Superior temporal gyrus (tissue), 1 donor: ENCODE results near the gene RBFOX2.
A peak's percentile ranks its signal among the peaks of the same experiment; 100 is the strongest.

Experiments used
- DNase-seq: peaks from one replicate; pipeline ENCODE4 v3.0.0-alpha.2; 2016; ENCODE audit errors: extremely low spot score

The RBFOX2 gene

DNA sequence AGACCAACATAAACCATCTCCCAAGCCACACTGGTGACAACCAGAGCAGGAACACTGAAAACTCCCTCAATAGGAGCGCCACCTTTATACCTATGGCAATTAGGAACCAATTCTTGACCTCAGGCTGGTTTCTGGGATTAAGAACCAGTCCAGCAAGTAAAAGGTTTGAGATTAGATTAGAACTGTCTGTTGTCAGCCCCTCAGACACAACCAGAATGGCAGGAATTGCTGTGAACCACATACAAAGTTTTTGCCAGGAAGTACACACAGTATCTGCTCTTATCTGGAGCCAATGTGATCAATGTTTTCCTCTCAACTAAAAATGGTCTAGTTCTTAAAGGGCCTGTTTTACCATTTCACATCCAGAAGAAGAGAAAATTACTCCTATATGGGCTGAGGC lies 55.2 kb downstream of the RBFOX2 start:
- DNase-seq, result no peak

DNA sequence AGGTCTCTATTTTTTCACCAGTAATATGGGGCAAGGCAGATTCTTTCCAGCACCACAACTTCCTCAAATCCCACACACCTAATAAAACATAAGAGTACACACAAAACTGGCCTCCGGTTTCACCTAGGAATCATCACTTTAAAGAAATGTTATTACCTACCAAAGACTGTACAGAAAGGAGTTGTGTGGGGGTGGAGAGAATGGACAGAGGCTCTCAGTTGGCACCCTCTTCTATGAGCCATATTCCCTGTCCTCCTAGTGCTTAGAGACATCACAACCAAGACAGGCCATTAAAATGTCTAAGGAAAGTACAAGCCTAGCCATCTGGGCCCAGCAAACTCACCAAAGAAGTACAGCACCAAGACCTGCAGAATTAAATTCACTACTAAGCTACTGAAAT lies 56.1 kb downstream of the RBFOX2 start:
- no peak for DNase-seq

DNA sequence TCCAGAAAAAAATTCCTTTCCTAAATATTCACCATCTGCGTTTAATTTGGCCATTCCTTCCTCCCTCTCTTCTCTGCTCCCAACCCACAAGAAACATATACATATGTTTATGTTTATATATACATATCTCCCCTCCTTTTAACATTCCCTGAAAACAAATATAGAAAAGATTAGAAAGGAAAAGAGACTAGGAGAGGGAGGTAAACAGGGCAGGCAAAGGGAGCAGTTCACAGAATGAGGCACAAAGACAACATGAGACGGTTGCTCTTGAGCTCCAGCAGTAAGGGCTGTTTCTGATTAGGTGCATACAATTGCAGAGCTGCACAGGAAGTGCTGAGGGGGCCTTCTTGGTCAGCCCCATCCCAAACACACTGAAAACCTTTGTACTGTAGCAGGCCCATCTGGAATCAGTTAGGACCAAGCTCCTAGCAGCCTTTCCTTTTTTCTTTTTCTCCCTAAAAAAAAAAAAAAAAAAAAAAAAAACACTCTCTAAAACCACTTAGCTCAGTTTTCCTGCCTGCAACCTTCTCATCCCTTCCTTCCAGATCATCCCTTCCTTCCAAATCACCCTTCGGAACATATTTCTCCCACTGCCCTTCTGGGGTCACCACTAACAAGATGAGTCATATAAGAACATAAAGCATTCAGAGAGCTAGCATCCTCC lies 57.0 kb downstream of the RBFOX2 start:
- no peak for DNase-seq

DNA sequence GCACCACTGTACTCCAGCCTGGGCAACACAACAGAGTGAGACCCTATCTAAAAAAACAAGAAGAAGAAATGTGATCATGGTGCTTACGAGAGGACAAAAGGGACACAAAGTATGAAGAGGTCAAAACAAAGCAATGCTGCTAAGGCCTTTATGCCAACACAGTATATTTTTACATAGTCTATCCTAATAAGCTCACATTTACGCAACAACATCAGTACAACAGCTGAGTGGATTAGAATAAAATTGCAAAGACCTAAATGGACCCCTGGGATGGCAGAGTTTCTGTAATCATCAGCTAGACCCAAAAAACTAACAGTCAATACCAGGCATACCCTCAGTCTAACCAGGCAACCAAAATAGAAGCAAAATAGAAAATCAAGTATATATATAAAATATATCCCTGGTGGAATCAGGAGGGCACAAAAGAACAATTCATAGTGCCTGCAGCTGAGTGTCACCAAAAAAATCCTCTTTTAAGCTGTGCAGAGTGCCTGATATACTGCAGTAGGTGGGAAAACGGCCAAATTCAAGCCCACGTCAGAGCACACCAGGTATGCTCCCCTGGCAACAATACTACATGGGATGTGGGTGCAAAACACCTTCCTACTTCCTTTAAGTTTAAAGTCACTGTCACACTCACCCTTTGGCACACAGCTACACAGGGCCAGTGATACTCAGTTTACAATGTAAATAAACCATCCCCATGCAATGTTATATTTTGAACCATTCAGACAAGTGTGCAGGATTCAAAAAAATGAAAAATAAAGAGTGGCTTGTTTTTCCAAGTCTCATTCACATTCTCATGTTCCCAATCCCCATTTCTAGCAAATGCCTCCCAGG lies 57.8 kb downstream of the RBFOX2 start:
- no peak for DNase-seq

DNA sequence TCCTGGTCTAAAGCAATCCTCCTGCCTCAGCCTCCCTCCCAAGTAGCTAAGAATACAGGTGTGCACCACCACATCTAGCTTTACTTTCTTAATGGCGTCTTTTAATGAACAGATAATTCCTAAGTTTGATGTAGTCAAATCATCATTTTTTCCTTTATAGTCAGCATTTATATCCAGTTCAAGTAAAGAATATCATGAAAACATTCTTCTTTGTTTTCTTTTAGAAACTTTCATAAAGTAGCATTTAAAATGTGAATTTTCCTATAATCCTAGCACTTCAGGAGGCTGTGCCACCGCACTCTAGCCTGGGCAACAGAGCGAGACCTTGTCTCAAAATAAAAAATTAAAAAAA lies 61.6 kb downstream of the RBFOX2 start:
- no peak for DNase-seq

DNA sequence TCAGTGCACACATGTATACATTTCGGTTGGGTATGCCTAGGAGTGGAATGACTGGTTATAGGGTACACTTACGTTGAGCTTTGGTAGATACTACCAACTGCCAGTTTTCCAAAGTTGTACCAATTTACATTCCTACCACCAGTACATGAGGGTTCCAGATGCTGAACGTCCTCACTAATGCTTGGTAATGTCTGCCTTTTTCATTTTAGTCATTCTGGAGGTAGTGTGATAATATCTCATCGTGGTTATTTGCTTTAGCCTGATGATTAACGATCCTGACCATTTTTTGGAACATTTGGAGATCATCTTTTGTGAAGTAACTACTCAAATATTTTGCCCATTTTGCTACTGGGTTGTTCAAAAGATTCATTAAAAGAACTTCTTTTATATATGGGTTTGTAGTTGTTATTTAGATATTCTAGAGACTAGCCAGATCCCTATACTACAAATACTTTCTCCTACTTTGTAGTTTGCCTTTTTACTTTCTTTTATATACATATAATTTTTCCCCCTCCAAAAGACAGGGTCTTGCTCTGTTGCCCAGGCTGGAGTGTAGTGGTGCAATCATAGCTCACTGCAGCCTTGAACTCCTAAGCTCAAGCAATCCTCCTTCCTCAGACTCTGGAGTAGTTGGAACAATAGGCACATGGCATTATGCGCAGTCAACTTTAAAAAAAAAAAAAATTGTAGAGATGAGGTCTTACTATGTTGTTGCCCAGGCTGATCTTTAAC lies 62.1 kb downstream of the RBFOX2 start:
- no peak for DNase-seq

DNA sequence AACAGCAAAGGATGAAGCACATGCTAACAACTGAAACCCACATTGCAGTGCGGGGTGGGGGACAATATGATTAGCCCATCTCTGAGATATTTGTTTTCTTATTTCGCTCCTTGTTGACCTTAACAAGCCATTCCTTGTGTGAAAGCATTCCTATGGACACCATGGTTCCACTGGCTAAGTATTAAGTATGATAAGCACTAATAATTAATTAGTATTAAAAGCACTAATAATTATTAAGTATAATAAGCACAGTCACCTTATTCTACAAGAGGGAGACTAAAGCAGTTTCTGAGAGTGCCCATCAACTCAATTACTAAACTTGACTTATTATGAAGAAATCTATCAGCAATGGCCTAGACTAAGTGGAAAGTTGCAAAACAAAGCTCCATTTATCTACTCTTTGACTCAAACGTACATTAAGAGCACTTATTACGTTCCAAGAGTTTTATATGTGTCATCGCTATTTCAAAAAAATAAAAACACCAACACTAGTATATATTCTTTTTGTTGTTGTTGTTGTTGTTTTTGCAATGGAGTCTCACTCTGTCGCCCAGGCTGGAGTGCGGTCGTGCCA lies 65.3 kb downstream of the RBFOX2 start:
- no peak for DNase-seq

DNA sequence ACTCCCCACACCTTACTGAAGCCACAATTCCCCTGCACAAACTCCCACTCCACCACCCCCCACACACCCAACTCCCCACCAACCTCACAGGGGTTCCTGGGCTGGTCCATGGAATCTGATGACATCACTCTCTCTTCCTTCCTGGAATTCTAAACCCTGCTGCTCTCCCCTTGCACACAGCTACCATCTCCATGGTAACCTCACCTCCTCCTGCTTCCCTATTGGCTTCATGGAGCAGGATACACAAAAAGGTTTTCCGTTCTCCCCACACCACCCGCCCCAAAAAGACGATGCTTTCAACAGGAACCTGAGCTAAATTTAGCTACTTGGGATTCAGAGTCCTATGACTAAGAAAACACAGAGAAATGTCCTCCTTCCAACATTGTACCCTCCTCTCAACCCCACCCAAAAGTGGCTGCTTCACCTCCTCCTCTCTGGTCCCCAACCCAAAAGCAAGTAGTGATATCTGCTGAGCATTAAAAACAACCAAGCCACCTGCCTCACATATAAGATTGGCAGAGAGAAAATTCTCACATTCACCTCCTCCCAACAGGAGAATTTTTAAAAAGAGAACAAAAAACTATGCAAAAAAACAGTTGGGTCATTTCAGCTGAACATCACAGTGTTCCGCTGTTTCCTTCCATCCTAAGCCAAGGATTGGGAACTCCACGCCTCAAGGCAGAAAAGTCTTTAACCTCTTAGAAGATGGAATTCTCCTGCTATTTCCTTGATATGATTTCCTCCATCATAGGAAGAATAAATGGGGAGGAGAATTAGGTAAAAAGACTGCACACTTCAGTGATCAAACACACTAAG lies 66.9 kb downstream of the RBFOX2 start:
- DNase-seq, result peak; percentile 72

DNA sequence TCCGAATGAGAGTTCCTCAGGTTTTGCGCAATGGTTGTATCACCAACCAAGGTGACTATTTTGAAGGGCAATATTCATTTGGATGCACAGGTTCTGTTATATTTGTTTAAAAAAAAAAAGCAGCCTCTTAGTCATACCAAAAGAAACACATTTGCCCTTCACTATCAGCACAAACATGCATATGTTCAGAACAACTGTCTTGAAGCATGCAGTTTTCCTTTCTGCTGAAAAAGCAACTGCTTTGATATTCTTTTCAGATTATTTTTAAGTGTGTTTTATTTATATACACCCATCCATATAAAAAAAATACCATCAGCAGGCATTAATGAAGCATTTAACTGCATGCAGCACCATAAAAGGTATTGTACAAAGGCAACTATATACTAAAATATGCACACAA lies 67.8 kb downstream of the RBFOX2 start:
- DNase-seq, result no peak

DNA sequence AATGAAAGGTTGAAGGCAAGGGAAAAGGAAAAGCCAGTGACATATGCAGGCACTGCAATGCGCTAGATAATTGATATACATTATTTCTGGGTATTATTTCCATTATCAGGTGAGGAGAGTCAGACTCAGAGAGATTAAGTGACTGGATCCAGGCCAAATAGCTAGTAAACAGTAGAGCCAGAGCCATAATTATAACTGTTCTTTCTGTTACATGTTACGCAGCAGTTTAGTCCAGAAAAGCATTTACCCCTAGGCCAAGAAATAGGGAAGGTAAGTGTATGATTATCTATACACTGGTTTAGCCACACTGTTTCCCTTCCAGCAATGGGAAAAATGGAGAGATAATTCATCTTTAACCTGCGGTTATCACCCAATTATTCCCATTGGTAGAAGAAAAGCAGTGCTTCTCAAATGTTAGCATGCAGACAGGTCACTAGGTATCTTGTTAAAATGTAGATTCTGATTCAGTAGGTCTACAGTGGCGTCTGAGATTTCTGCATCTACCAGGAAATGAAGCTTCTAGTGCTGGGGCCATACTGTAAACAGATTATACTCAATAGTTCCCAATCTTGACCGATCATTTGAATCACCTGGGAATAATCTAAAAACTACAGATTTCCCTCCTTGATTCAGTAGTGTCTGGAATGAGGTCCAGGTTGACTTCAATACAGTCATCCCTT lies 69.4 kb downstream of the RBFOX2 start:
- DNase-seq, result no peak

DNA sequence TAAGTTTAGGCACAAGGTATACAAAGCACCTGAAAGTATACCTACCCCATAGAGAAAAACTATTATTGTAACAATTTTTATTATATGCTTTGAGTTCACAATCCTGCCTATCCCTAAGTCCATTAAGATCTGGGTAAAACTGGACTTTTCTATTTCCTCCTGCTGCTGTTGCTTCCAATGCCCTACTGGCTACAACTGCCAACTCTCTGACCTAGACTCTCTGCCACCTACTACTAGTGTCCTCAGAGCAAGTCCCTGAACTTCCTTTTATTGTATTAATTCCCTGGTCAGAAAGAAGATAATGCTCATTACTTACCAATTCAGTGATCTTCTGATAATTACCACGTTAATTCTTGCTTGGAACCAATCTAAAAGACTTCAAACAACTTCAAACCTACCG lies 70.3 kb downstream of the RBFOX2 start:
- no peak for DNase-seq

DNA sequence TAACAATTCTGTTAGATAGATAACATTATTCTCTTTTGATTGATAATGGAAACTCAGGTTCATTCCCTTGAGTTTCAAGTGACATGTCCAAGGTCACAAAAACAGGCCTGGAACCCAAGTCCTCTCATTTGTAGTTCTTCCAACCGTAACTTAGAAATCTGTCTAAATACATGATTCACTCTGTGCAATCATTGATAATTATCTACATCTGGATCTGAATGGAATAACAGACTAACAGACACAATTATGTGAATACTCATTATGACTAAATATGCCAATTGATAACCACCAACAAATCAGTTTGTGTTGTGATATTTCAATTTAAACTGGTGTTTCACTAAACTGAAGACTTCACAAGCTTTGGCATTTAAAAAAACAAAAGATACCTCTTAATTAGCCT lies 71.0 kb downstream of the RBFOX2 start:
- DNase-seq, result no peak

DNA sequence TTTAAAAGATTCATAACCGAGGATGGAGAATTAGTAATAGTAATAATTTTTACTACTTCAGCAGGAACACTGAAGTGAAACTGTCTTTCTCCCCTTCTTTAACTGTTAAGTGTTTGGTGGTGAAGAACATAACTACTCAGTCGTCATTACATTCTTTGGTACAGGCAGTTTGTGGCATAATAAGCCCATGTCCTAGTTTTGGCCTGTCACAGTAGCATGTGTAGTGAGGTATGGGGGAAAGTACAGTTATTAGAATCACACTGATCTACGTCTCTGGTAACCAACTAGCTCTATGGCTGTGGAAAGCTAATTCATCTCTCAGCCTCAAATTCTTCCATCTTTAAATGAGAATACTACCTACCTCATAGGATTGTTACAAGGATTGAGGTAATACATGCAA lies 71.8 kb downstream of the RBFOX2 start:
- no peak for DNase-seq

DNA sequence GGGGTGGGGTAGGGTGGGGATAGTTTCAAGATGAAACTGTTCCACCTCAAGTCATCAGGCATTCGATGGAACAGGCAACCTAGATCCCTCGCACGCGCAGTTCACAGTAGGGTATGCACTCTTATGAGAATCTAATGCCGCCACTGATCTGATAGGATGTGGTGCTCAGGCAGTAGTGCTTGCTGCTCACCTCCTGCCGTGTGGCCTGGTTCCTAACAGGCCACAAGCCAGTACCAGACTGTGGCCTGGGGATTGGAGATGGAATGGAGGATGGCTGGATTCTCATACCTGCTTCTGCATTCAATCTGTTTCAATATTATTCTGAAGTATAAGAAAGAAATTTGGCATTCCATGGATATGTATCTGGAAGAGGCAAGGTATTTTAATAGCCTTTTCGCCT lies 73.1 kb downstream of the RBFOX2 start:
- no peak for DNase-seq

DNA sequence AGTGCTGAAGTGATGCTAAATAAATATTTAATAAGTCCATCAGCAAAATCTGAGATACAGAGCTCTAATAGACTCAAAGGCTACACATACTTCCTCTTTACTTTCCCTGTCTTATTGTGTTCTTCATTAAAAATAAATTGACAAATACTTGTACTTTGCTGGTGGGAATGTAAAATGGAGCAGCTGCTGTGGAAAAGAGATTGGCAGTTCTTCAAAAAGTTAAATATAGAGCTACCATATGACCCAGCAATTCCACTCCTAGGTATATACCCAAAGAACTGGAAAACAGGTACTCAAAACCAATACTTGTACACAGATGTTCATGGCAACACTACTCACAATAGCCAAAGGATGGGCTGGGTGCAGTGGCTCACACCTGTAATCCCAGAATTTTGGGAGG lies 76.0 kb downstream of the RBFOX2 start:
- DNase-seq, result no peak

DNA sequence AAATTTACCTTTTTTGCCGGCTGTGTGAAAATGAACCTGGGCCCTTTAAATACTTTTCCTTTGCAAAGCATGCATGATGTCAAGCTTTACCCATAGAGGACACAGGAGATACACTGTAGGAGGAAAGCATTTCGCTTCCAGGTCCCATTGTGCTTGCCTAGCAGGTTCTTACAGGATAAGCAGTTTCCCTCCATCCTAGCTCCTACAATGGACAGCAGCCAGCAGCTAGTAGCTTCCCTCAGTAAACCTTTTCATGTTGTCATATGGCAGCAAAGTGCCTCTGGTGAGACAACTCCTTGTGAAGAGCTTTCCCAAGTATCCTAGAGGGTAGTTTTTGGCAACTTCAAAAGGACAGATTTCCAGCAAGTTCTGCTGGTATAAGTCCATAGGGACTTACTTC lies 78.4 kb downstream of the RBFOX2 start:
- no peak for DNase-seq

DNA sequence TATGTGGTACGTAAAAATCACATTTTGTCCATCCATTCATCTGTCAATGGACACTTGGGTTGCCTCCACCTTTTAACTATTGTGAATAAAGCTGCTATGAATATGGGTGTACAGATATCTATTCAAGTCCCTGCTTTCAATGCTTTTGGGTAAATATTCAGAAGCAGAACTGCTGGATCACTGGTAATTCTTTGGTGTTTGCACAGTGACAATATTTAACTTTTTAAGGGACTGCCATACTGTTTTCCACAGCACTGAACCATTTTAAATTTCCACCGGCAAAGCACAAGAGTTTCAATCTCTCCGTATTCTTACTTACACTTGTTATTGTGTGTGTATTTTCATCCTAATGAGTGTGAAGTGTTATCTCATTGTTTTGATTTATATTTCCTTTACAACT lies 79.4 kb downstream of the RBFOX2 start:
- DNase-seq, result no peak

DNA sequence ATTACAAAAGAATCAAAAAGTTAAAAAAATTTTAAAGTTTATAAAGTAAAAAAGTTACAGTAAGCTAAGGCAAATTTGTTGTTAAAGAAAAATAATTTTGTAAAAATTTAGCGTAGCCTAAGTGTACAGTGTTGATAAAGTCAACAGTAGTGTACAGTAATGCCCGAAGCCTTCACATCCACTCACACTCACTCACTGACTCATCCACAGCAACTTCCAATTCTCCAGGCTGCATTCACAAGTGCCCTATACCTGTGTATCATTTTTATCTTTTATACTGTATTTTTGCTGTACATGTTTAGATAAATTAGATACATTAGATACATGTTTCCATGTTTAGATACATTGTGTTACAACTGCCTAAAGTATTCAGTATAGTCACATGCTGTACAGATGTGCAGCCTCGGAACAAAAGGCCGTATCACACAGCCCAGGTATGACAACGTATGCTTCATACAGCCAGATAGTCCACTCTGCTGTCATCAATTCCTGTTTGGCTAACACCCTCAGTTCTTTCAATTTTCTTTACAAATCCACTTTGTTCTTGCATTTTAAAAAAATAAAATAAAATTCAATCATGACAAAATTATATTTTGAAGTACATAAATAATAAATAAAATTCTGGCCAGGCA lies 80.7 kb downstream of the RBFOX2 start:
- no peak for DNase-seq

DNA sequence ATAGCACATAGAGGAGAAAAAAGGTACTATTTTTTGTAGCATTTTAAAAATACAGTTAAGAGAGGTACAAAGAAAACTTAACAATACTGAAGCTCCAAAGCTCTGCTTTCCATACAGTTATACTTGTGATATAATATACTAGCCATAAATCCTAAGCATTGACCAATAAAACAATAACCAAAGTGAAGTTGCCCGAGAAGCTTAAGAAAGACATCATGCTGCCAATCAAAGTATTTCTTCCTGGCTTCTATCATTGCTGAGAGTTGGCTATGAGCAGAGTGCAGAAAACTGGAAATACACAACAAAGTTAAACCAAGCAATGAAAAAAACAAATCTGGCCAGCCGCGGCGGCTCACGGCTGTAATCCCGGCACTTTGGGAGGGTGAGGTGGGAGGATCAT lies 84.2 kb downstream of the RBFOX2 start:
- DNase-seq, result no peak

DNA sequence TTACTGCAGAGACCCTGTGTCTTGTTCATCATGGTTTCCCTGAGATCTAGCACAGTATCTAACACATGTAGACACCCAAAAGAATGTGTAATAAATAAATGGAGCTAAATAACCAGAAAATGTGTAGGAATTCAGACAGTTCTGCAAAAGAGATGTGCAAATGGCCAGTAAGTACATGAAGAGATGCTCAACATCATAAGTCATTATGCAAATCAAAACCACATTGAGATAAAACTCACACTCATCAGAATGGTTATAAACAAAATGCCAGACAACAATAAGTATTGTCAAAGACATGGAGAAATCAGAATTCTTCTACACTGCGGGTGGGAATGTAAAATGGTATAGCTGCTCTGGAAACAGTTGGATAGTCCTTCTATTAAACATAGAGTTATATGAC lies 88.5 kb downstream of the RBFOX2 start:
- no peak for DNase-seq

DNA sequence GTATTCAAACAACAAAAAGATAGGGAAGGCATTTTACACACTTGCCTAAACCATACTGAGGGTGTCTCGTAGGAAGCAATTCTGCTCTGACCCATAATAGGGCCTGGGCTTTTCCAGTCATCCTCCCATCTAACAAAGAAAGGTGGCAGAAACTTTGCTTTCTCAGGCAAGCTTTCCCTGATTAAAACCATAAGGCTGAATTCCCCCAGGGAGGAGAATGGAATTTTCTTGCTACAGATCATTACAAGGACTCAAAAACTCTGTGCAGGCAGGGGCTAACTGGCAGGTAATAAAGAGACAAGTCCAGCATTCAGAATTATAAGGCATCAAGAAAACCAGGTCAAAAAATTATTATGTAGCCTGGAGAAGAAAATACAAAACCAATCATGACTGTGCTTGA lies 90.4 kb downstream of the RBFOX2 start:
- DNase-seq, result no peak
